Ectodermal cell (in vitro differentiated cells): ENCODE results near the gene HRH2.
"Not testable (repeated sequence)": the region's sequence is repeated elsewhere in the genome, so short reads cannot be mapped to it uniquely, and the experiment has no call there.

Experiments used
- H3K27ac ChIP-seq: 2 replicates; pipeline ENCODE4 v1.7.0; 2013; ENCODE audit warnings: mild to moderate bottlenecking, low read depth, low read length; ENCODE audit not compliant: insufficient read depth, poor library complexity, severe bottlenecking
- H3K27me3 ChIP-seq: 2 replicates; pipeline ENCODE4 v1.7.0; 2013; ENCODE audit warnings: mild to moderate bottlenecking, low read length; ENCODE audit not compliant: insufficient read depth, control insufficient read depth, poor library complexity, severe bottlenecking
- H3K36me3 ChIP-seq: one replicate; pipeline ENCODE4 v1.7.0; 2013; ENCODE audit warnings: low read length; ENCODE audit not compliant: control insufficient read depth, insufficient read depth
- H3K4me1 ChIP-seq: one replicate; pipeline ENCODE4 v1.7.0; 2013; ENCODE audit warnings: low read length; ENCODE audit not compliant: control insufficient read depth, insufficient read depth
- H3K4me3 ChIP-seq: 2 replicates; pipeline ENCODE4 v1.7.0; 2013; ENCODE audit warnings: low read depth, low read length, control low read depth; ENCODE audit not compliant: insufficient read depth
- H3K9me3 ChIP-seq: 2 replicates; pipeline ENCODE4 v1.7.0; 2013; ENCODE audit warnings: mild to moderate bottlenecking, low read length, moderate library complexity; ENCODE audit not compliant: control insufficient read depth
- WGBS, 2 experiments: methylation state at CpG; one replicate each; pipeline ENCODE4 v1.1.7; 2013; ENCODE audit warnings: missing lambda C conversion rate in 2 of 2; 5-methylcytosine and 5-hydroxymethylcytosine counted together

Gene HRH2

GRCh38 chr5:175711472-175712312 lies 53.8 kb downstream of the HRH2 start:
- 94 to 95% methylated on average over 20 of the region's 20 CpGs for WGBS, 2 experiments

GRCh38 chr5:175712313-175712680 lies 54.4 kb downstream of the HRH2 start:
- Histone ChIP-seq H3K27me3 (no peaks in the 10 kb centered on the region), H3K4me1 (no peaks in the 10 kb centered on the region), H3K9me3 (no peaks in the 10 kb centered on the region), H3K27ac (no peak overlapping the region), H3K36me3 (no peaks in the 10 kb centered on the region), H3K4me3 (no peak overlapping the region)
- 90 to 92% methylated on average over 8 of the region's 8 CpGs for WGBS, 2 experiments

More at GRCh38 chr5:175711472-175712312, 53.8 kb downstream of the HRH2 start:
- Histone ChIP-seq H3K9me3 (no peaks in the 10 kb centered on the region), H3K4me1 (no peaks in the 10 kb centered on the region), H3K4me3 (no peak overlapping the region), H3K27me3 (no peaks in the 10 kb centered on the region), H3K36me3 (no peaks in the 10 kb centered on the region), H3K27ac (no peak overlapping the region)

- H3K9me3 ChIP-seq, result no peaks in the 10 kb centered on the region
- H3K27ac ChIP-seq, result no peak overlapping the region
- H3K36me3 ChIP-seq, result no peaks in the 10 kb centered on the region
- no peaks in the 10 kb centered on the region for H3K27me3 ChIP-seq
- H3K4me1 ChIP-seq, result no peaks in the 10 kb centered on the region
- WGBS, 2 experiments, result 89 to 90% methylated on average over 11 of the region's 11 CpGs
- H3K4me3 ChIP-seq, result no peak overlapping the region
These were observed 54.8 kb downstream of the HRH2 start for GRCh38 chr5:175712681-175713085.

GRCh38 chr5:175713930-175714329 lies 56.1 kb downstream of the HRH2 start:
- no peak overlapping the region for H3K27ac ChIP-seq
- no peak overlapping the region for H3K4me3 ChIP-seq
- H3K9me3 ChIP-seq, result no peaks in the 10 kb centered on the region
- no peaks in the 10 kb centered on the region for H3K27me3 ChIP-seq
- 89 to 91% methylated on average over 3 of the region's 3 CpGs for WGBS, 2 experiments
- H3K4me1 ChIP-seq, result no peaks in the 10 kb centered on the region
- no peaks in the 10 kb centered on the region for H3K36me3 ChIP-seq

GRCh38 chr5:175714479-175715085 lies 56.7 kb downstream of the HRH2 start:
- Histone ChIP-seq H3K27ac (no peak overlapping the region), H3K4me1 (no peaks in the 10 kb centered on the region), H3K9me3 (no peaks in the 10 kb centered on the region), H3K36me3 (no peaks in the 10 kb centered on the region), H3K4me3 (no peak overlapping the region), H3K27me3 (no peaks in the 10 kb centered on the region)
- 93 to 94% methylated on average over 7 of the region's 7 CpGs for WGBS, 2 experiments

GRCh38 chr5:175715627-175716522 lies 58.0 kb downstream of the HRH2 start:
- Histone ChIP-seq H3K4me3 (no peak overlapping the region), H3K4me1 (no peaks in the 10 kb centered on the region), H3K27me3 (no peaks in the 10 kb centered on the region), H3K27ac (no peak overlapping the region), H3K9me3 (no peaks in the 10 kb centered on the region), H3K36me3 (no peaks in the 10 kb centered on the region)
- WGBS, 2 experiments, result 95 to 96% methylated on average over 10 of the region's 10 CpGs

- Histone ChIP-seq H3K27me3 (no peaks in the 10 kb centered on the region), H3K27ac (no peak overlapping the region), H3K4me1 (no peaks in the 10 kb centered on the region), H3K36me3 (no peaks in the 10 kb centered on the region), H3K9me3 (no peaks in the 10 kb centered on the region), H3K4me3 (no peak overlapping the region)
- WGBS, 2 experiments, result 95 to 97% methylated on average over 3 of the region's 3 CpGs
These were observed 60.0 kb downstream of the HRH2 start for GRCh38 chr5:175717837-175718236.

GRCh38 chr5:175718401-175719108 lies 60.7 kb downstream of the HRH2 start:
- no peaks in the 10 kb centered on the region for H3K36me3 ChIP-seq
- H3K9me3 ChIP-seq, result no peaks in the 10 kb centered on the region
- H3K27ac ChIP-seq, result no peak overlapping the region
- H3K27me3 ChIP-seq, result no peaks in the 10 kb centered on the region
- H3K4me3 ChIP-seq, result no peak overlapping the region
- H3K4me1 ChIP-seq, result no peaks in the 10 kb centered on the region
- WGBS, 2 experiments, result 48 to 55% methylated on average over 7 of the region's 8 CpGs

GRCh38 chr5:175719109-175719432 lies 61.2 kb downstream of the HRH2 start:
- not testable (repeated sequence) for H3K4me3 ChIP-seq, H3K27me3 ChIP-seq, H3K9me3 ChIP-seq, H3K4me1 ChIP-seq, H3K36me3 ChIP-seq, H3K27ac ChIP-seq
- WGBS, 2 experiments, result 90 to 93% methylated on average over 8 of the region's 8 CpGs
